ENCODE results near the gene ZNF839.

Gene ZNF839

GRCh38 chr14:102362545-102363181 lies 43.1 kb downstream of the ZNF839 start, which contains the start of the genes CINP and TECPR2 (continued):
- TF ChIP-seq ZNF518A (tag by site-specific recombination; conservative IDR thresholded peaks at IDR 0.05; ENCODE audit: low read depth) (peak; percentile 58; the same call in 1 of the 2 replicates), MYNN (tag by site-specific recombination; IDR thresholded peaks at IDR 0.05; ENCODE audit: borderline replicate concordance) (no peak), ZNF596 (tag by site-specific recombination; IDR thresholded peaks at IDR 0.05) (0 out of 2 replicates have a peak, but pooled peaks have one; percentile 25), ZEB2 (tag by site-specific recombination; IDR thresholded peaks at IDR 0.05) (0 out of 2 replicates have a peak, but pooled peaks have one; percentile 27), ZNF473 (tag by site-specific recombination; IDR thresholded peaks at IDR 0.05) (no peak), ZNF311 (tag by site-specific recombination; IDR thresholded peaks at IDR 0.05; ENCODE audit: borderline replicate concordance) (no peak), ZNF2 (tag by site-specific recombination; IDR thresholded peaks at IDR 0.05) (no peak), SCRT1 (tag by site-specific recombination; IDR thresholded peaks at IDR 0.05; ENCODE audit: borderline replicate concordance) (peak; percentile 91), ZNF76 (tag by site-specific recombination; IDR thresholded peaks at IDR 0.05; ENCODE audit: borderline replicate concordance, low read depth) (peak; percentile 87; the same call in 1 of the 2 replicates), GLIS2 (tag by site-specific recombination; IDR thresholded peaks at IDR 0.05) (peak; percentile 41; the same call in 1 of the 2 replicates), ZNF792 (tag by site-specific recombination; IDR thresholded peaks at IDR 0.05) (no peak), KLF7 (tag by site-specific recombination; IDR thresholded peaks at IDR 0.05; ENCODE audit: borderline replicate concordance) (no peak), HIC1 (tag by site-specific recombination; IDR thresholded peaks at IDR 0.05) (peak; percentile 77), OVOL3 (tag by site-specific recombination; IDR thresholded peaks at IDR 0.05) (peak; percentile 26; the same call in 1 of the 2 replicates), PATZ1 (tag by site-specific recombination; IDR thresholded peaks at IDR 0.05) (peak; percentile 52), ZSCAN4 (tag by site-specific recombination; IDR thresholded peaks at IDR 0.05) (no peak), SP7 (tag by site-specific recombination; IDR thresholded peaks at IDR 0.05) (peak; percentile 34; the same call in 1 of the 2 replicates), KLF9 (tag by site-specific recombination; IDR thresholded peaks at IDR 0.05; ENCODE audit: low read depth) (peak; percentile 69; the same call in 1 of the 2 replicates), MZF1 (tag by site-specific recombination; IDR thresholded peaks at IDR 0.05; ENCODE audit: borderline replicate concordance) (no peak), SCRT2 (tag by site-specific recombination; IDR thresholded peaks at IDR 0.05) (peak; percentile 99), ZFP3 (tag by site-specific recombination; IDR thresholded peaks at IDR 0.05; ENCODE audit: low read depth) (no peak), KLF16 (tag by site-specific recombination; IDR thresholded peaks at IDR 0.05) (peak; percentile 57), ZNF48 (tag by site-specific recombination; IDR thresholded peaks at IDR 0.05) (no peak)
